Erythroblast (primary cell): ENCODE data around the gene POLR1A.

Experiments
- GATA1 ChIP-seq: IDR thresholded peaks from 2 replicates; pipeline ENCODE4 v1.6.1; 2011; ENCODE audit warnings: low read depth, mild to moderate bottlenecking, control low read depth, low read length, moderate library complexity
- POLR2A ChIP-seq: IDR thresholded peaks from 2 replicates; pipeline ENCODE4 v1.6.1; 2011; ENCODE audit warnings: mild to moderate bottlenecking, low read length

DNA sequence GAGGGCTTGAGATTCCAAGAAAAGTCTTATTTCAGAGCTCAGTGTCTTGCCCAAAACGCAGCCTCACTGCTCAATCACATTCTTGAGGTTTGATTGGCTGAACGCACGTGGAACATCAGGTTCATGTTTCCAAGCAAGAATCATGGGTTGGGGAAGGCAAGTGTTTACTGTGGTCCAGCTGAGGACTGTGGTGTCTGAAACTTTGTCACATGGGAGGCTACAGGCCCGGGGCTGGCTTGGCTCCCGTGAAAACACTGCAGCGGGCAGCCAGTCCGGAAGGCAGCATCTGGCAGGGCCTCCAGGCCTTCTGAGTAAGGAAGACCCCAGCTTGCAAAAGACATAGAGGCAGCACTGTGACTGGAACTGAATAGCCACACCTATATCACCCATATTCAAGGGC, 84.7 kb downstream of the POLR1A start:
- TF ChIP-seq POLR2A (no peak), GATA1 (no peak)
